ENCODE measurements around the gene ANTXR1.
"Not testable (repeated sequence)": the region's sequence is repeated elsewhere in the genome, so short reads cannot be mapped to it uniquely, and the experiment has no call there.

Gene ANTXR1

GRCh38 chr2:69225933-69226332 is 213.0 kb downstream of the ANTXR1 start:
- DNase-seq (ENCODE audit: low read depth in 1 of 2, low spot score in 1 of 2) = no peak

GRCh38 chr2:69226903-69227302 is 213.9 kb downstream of the ANTXR1 start:
- DNase-seq (ENCODE audit: low read depth in 1 of 2, low spot score in 1 of 2) = no peak

GRCh38 chr2:69227716-69228115 is 214.7 kb downstream of the ANTXR1 start:
- no peak for DNase-seq (ENCODE audit: low read depth in 1 of 2, low spot score in 1 of 2)

GRCh38 chr2:69230946-69231345 is 218.0 kb downstream of the ANTXR1 start:
- not testable (repeated sequence) for DNase-seq (ENCODE audit: low read depth in 1 of 2, low spot score in 1 of 2)

- no peak for DNase-seq (ENCODE audit: low read depth in 1 of 2, low spot score in 1 of 2)
Observed at GRCh38 chr2:69231612-69232277, 218.8 kb downstream of the ANTXR1 start.

GRCh38 chr2:69235835-69236234 is 222.9 kb downstream of the ANTXR1 start:
- not testable (repeated sequence) for DNase-seq (ENCODE audit: low read depth in 1 of 2, low spot score in 1 of 2)

GRCh38 chr2:69237070-69237670 is 224.2 kb downstream of the ANTXR1 start:
- no peak for DNase-seq (ENCODE audit: low read depth in 1 of 2, low spot score in 1 of 2)

GRCh38 chr2:69238449-69239031 is 225.6 kb downstream of the ANTXR1 start:
- DNase-seq (ENCODE audit: low read depth in 1 of 2, low spot score in 1 of 2) = no peak

GRCh38 chr2:69241093-69241492 is 228.1 kb downstream of the ANTXR1 start:
- no peak for DNase-seq (ENCODE audit: low read depth in 1 of 2, low spot score in 1 of 2)

GRCh38 chr2:69241664-69242514 is 228.9 kb downstream of the ANTXR1 start:
- DNase-seq (ENCODE audit: low read depth in 1 of 2, low spot score in 1 of 2) = no peak

GRCh38 chr2:69242651-69243051 is 229.7 kb downstream of the ANTXR1 start:
- no peak for DNase-seq (ENCODE audit: low read depth in 1 of 2, low spot score in 1 of 2)

- DNase-seq (ENCODE audit: low read depth in 1 of 2, low spot score in 1 of 2) = no peak
Observed at GRCh38 chr2:69243652-69244051, 230.7 kb downstream of the ANTXR1 start.

- DNase-seq (ENCODE audit: low read depth in 1 of 2, low spot score in 1 of 2) = no peak
Observed at GRCh38 chr2:69244882-69245281, 231.9 kb downstream of the ANTXR1 start.

GRCh38 chr2:69247583-69247982 is 234.6 kb downstream of the ANTXR1 start:
- DNase-seq (ENCODE audit: low read depth in 1 of 2, low spot score in 1 of 2) = no peak

GRCh38 chr2:69248232-69248631 is 235.3 kb downstream of the ANTXR1 start:
- no peak for DNase-seq (ENCODE audit: low read depth in 1 of 2, low spot score in 1 of 2)

GRCh38 chr2:69250981-69251380 is 238.0 kb downstream of the ANTXR1 start:
- no peak for DNase-seq (ENCODE audit: low read depth in 1 of 2, low spot score in 1 of 2)

- no peak for DNase-seq (ENCODE audit: low read depth in 1 of 2, low spot score in 1 of 2)
Observed at GRCh38 chr2:69251943-69252342, 239.0 kb downstream of the ANTXR1 start.

- DNase-seq (ENCODE audit: low read depth in 1 of 2, low spot score in 1 of 2) = no peak
Observed at GRCh38 chr2:69253112-69253511, 240.1 kb downstream of the ANTXR1 start.

GRCh38 chr2:69253611-69254301 is 240.8 kb downstream of the ANTXR1 start:
- DNase-seq (ENCODE audit: low read depth in 1 of 2, low spot score in 1 of 2) = no peak

- DNase-seq (ENCODE audit: low read depth in 1 of 2, low spot score in 1 of 2) = no peak
Observed at GRCh38 chr2:69255760-69256159, 242.8 kb downstream of the ANTXR1 start.

GRCh38 chr2:69259994-69260591 is 247.1 kb downstream of the ANTXR1 start:
- not testable (repeated sequence) for DNase-seq (ENCODE audit: low read depth in 1 of 2, low spot score in 1 of 2)
